Upper lobe of left lung (tissue), 4 donors: ENCODE measurements around the gene PHF2.

Experiments
- POLR2A ChIP-seq, 4 donors: fragments of 450-650 bp; IDR thresholded peaks; one replicate each; pipeline ENCODE4 v1.5.1; 2016 to 2017; ENCODE audit warnings: antibody characterized with exemption in 4 of 4, mild to moderate bottlenecking in 2 of 4
- POLR2AphosphoS5 ChIP-seq, 2 donors: sonication (generic); formaldehyde crosslinking; IDR thresholded peaks; one replicate each; pipeline ENCODE4 v1.5.1; 2017; ENCODE audit warnings: antibody characterized with exemption in 2 of 2
- TF ChIP-seq, protein P1 (sequence below), 6 experiments: fragments of 450-650 bp in 4 of 6; fragments of 200-600 bp in 2 of 6; sonication (generic) in 2 of 6; IDR thresholded peaks; one replicate each; pipeline ENCODE4 v1.5.1; 2016 to 2019; ENCODE audit warnings: antibody characterized with exemption in 6 of 6

DNA sequence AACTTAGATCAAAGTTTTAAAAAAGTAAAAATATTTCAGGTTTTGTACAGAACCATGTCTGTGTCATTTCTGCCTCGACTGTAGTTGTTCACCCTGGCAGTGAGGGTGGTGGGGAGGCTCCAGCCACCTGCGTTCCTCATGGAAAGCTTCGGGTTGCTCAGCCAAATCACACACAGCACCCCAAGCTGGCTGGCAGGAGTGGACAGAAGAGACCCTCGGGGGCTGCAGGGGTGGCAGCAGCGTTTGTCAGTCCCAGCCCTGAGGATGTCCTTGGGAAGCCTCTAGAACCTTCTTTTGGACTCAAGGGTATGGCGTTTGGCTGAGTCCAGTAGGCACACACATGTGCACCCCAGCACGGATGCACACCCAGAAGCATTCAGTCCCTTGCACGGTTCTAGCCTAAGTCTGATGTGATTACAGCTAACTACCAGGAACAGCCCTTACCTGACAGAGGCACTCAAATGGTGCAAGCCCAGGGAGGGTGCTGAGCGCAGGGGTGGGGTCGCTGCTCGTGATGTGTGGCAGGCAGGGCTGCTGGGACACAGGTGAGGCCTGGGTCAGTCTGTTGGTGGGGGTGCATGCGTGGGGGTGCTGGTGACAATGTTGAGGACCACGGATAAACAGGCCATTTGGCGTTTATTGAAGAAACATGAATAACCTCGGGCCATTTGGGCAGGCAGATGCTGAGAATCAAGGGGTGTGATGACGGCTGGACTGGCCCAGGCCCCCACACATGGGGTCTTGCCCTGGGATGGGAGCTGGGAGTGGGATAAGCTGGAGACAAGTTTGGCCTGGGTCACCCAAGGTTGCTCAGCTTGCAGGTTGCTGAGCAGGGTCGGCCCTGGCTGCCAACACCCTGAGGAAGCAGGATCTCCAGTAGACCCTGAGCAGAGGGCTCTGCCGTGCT, 103.4 kb downstream of the PHF2 start:
- TF ChIP-seq, protein P1, sequence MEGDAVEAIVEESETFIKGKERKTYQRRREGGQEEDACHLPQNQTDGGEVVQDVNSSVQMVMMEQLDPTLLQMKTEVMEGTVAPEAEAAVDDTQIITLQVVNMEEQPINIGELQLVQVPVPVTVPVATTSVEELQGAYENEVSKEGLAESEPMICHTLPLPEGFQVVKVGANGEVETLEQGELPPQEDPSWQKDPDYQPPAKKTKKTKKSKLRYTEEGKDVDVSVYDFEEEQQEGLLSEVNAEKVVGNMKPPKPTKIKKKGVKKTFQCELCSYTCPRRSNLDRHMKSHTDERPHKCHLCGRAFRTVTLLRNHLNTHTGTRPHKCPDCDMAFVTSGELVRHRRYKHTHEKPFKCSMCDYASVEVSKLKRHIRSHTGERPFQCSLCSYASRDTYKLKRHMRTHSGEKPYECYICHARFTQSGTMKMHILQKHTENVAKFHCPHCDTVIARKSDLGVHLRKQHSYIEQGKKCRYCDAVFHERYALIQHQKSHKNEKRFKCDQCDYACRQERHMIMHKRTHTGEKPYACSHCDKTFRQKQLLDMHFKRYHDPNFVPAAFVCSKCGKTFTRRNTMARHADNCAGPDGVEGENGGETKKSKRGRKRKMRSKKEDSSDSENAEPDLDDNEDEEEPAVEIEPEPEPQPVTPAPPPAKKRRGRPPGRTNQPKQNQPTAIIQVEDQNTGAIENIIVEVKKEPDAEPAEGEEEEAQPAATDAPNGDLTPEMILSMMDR (IDR thresholded peaks at IDR 0.05), result no peak
- TF ChIP-seq POLR2A (IDR thresholded peaks at IDR 0.05) (no peak), POLR2AphosphoS5 (IDR thresholded peaks at IDR 0.05) (no peak)
